NCI-H2196 treated with DMSO at 0.1 percent for 48 hours (cell line): ENCODE measurements around the gene WIPF1.
A peak's percentile ranks its signal among the peaks of the same experiment; 100 is the strongest.
"Not testable (repeated sequence)": the region's sequence is repeated elsewhere in the genome, so short reads cannot be mapped to it uniquely, and the experiment has no call there.

Source experiments
- DNase-seq: peaks from one replicate; lab custom pipeline; 2025; ENCODE audit not compliant: unreplicated experiment; lab: John Stamatoyannopoulos, UW

WIPF1 gene

GRCh38 chr2:174574657-174575056 is 22.9 kb downstream of the WIPF1 start:
- peak; percentile 42 for DNase-seq

- no peak for DNase-seq
Measured at GRCh38 chr2:174573621-174574081, 24.0 kb downstream of the WIPF1 start.

- DNase-seq, result no peak
Measured at GRCh38 chr2:174572556-174572955, 25.0 kb downstream of the WIPF1 start.

- no peak for DNase-seq
Measured at GRCh38 chr2:174571669-174572323, 25.8 kb downstream of the WIPF1 start.

GRCh38 chr2:174570318-174570958 is 27.2 kb downstream of the WIPF1 start:
- DNase-seq, result no peak

- DNase-seq, result no peak
Measured at GRCh38 chr2:174569678-174570077, 27.9 kb downstream of the WIPF1 start.

GRCh38 chr2:174568425-174568824 is 29.2 kb downstream of the WIPF1 start:
- DNase-seq, result no peak

GRCh38 chr2:174566871-174567270 is 30.7 kb downstream of the WIPF1 start:
- DNase-seq, result no peak

GRCh38 chr2:174563530-174564282 is 33.9 kb downstream of the WIPF1 start:
- no peak for DNase-seq

GRCh38 chr2:174561972-174562370 is 35.6 kb downstream of the WIPF1 start:
- no peak for DNase-seq

- peak; percentile 54 for DNase-seq
Measured at GRCh38 chr2:174561283-174561971, 36.2 kb downstream of the WIPF1 start.

GRCh38 chr2:174560737-174561136 is 36.9 kb downstream of the WIPF1 start:
- DNase-seq, result no peak

GRCh38 chr2:174555998-174556397 is 41.6 kb downstream of the WIPF1 start:
- no peak for DNase-seq

GRCh38 chr2:174554529-174555150 is 43.0 kb downstream of the WIPF1 start:
- no peak for DNase-seq

- no peak for DNase-seq
Measured at GRCh38 chr2:174553811-174554493, 43.7 kb downstream of the WIPF1 start.

- no peak for DNase-seq
Measured at GRCh38 chr2:174552880-174553279, 44.7 kb downstream of the WIPF1 start.

GRCh38 chr2:174551697-174552096 is 45.9 kb downstream of the WIPF1 start:
- no peak for DNase-seq

- DNase-seq, result not testable (repeated sequence)
Measured at GRCh38 chr2:174548646-174549045, 49.0 kb downstream of the WIPF1 start.

GRCh38 chr2:174548021-174548420 is 49.6 kb downstream of the WIPF1 start:
- not testable (repeated sequence) for DNase-seq
